HG03196 (cell line): ENCODE measurements around the gene GTPBP4.
"Not testable (repeated sequence)": the region's sequence is repeated elsewhere in the genome, so short reads cannot be mapped to it uniquely, and the experiment has no call there.

Source experiments
- ATAC-seq: cut with Tn5 transposase; IDR thresholded peaks from one replicate; pipeline ENCODE4 v1.9.1; 2021; ENCODE audit not compliant: unreplicated experiment

The GTPBP4 gene

GRCh38 chr10:1022413-1022812, 34.2 kb downstream of the GTPBP4 start:
- ATAC-seq, result no peak

GRCh38 chr10:1024103-1024502, 35.9 kb downstream of the GTPBP4 start:
- no peak for ATAC-seq

- ATAC-seq, result no peak
These were observed 37.4 kb downstream of the GTPBP4 start, which contains the start of gene IDI2 for GRCh38 chr10:1025683-1026082. Gene IDI2, minus strand, starts transcription at chr10:1025859. Its CDS starts 1,136 bp downstream, at chr10:1024723.

- ATAC-seq, result no peak
These were observed 38.3 kb downstream of the GTPBP4 start for GRCh38 chr10:1026578-1026977.

- no peak for ATAC-seq
These were observed 41.6 kb downstream of the GTPBP4 start for GRCh38 chr10:1029838-1030237.

- no peak for ATAC-seq
These were observed 45.4 kb downstream of the GTPBP4 start for GRCh38 chr10:1033601-1034000.

- no peak for ATAC-seq
These were observed 46.5 kb downstream of the GTPBP4 start for GRCh38 chr10:1034758-1035157.

- ATAC-seq, result no peak
These were observed 47.0 kb downstream of the GTPBP4 start for GRCh38 chr10:1035201-1035600.

- no peak for ATAC-seq
These were observed 48.1 kb downstream of the GTPBP4 start for GRCh38 chr10:1036341-1036791.

- no peak for ATAC-seq
These were observed 48.9 kb downstream of the GTPBP4 start for GRCh38 chr10:1037098-1037497.

GRCh38 chr10:1038769-1039168, 50.5 kb downstream of the GTPBP4 start:
- not testable (repeated sequence) for ATAC-seq

GRCh38 chr10:1040133-1040532, 51.9 kb downstream of the GTPBP4 start:
- no peak for ATAC-seq

- ATAC-seq, result no peak
These were observed 53.3 kb downstream of the GTPBP4 start for GRCh38 chr10:1041514-1041913.

- ATAC-seq, result peak; percentile 55
These were observed 55.3 kb downstream of the GTPBP4 start for GRCh38 chr10:1043532-1043995.

GRCh38 chr10:1044146-1044545, 55.9 kb downstream of the GTPBP4 start:
- no peak for ATAC-seq

- no peak for ATAC-seq
These were observed 56.7 kb downstream of the GTPBP4 start for GRCh38 chr10:1044964-1045363.

GRCh38 chr10:1045415-1045814, 57.2 kb downstream of the GTPBP4 start:
- no peak for ATAC-seq

GRCh38 chr10:1047937-1048336, 59.7 kb downstream of the GTPBP4 start:
- no peak for ATAC-seq

GRCh38 chr10:1048349-1048731, 60.1 kb downstream of the GTPBP4 start:
- ATAC-seq, result no peak

GRCh38 chr10:1048732-1049424, 60.6 kb downstream of the GTPBP4 start, which contains the start of gene IDI1:
Gene IDI1, minus strand, starts transcription at chr10:1049119. Its CDS starts 116 bp downstream, at chr10:1049003.
- ATAC-seq, result peak; percentile 87

- ATAC-seq, result peak; percentile 1
These were observed 61.3 kb downstream of the GTPBP4 start for GRCh38 chr10:1049425-1049958.

- no peak for ATAC-seq
These were observed 61.9 kb downstream of the GTPBP4 start for GRCh38 chr10:1050145-1050544.

GRCh38 chr10:1050554-1050953, 62.3 kb downstream of the GTPBP4 start:
- no peak for ATAC-seq
